Measurements from ENCODE around the gene PDPR. TPM values are rescaled to one million over a fixed set of nuclear protein-coding genes. Genes with fewer than 3 reads are reported as not detected.
A peak's percentile ranks its signal among the peaks of the same experiment; 100 is the strongest.
"Not testable (repeated sequence)": the region's sequence is repeated elsewhere in the genome, so short reads cannot be mapped to it uniquely, and the experiment has no call there.

Gene PDPR
- total and polyA plus RNA-seq, 2 of the 8 experiments (the other 6 are each of a cell fraction or from before 2014, with no cell fraction given) = 40.2 to 43.1 TPM

- CTCF ChIA-PET (ENCODE audit: partially characterized antibody); H3K27me3 ChIP-seq (replicated peaks in 1 of 4; ENCODE audit: control insufficient read depth in 3 of 4, extremely low read depth in 1 of 4, insufficient read depth in 3 of 4, low read length in 3 of 4); H2AFZ ChIP-seq (ENCODE audit: low read length); FAIRE-seq; H3K4me2 ChIP-seq (ENCODE audit: insufficient read depth in 1 of 2, low read depth in 2 of 2, low read length in 2 of 2); H3K79me2 ChIP-seq (ENCODE audit: control insufficient read depth in 1 of 2, insufficient read depth in 2 of 2, low read length in 2 of 2); H3K23ac ChIP-seq (ENCODE audit: insufficient read length); H2AK5ac ChIP-seq (ENCODE audit: low read depth, low read length); H3K36me3 ChIP-seq (ENCODE audit: control insufficient read depth in 2 of 4, insufficient read depth in 4 of 4, low read length in 3 of 4); H3K23me2 ChIP-seq (ENCODE audit: low read depth, low read length); H4K91ac ChIP-seq (replicated peaks; ENCODE audit: insufficient read length, low read length); H3K4ac ChIP-seq (replicated peaks; ENCODE audit: insufficient read length, low read depth, low read length); H3K56ac ChIP-seq (replicated peaks; ENCODE audit: insufficient read length, low read depth, low read length); H3K18ac ChIP-seq (ENCODE audit: extremely low read depth, low read length); H3K14ac ChIP-seq (ENCODE audit: insufficient read length); H3K9ac ChIP-seq (replicated peaks in 1 of 4; ENCODE audit: extremely low read depth in 1 of 4, low read depth in 3 of 4, low read length in 3 of 4); POLR2A ChIA-PET (ENCODE audit: partially characterized antibody); H3K4me3 ChIP-seq (ENCODE audit: extremely low read depth in 1 of 4, insufficient read depth in 2 of 4, low read depth in 3 of 4, low read length in 4 of 4); H3K27ac ChIP-seq (ENCODE audit: low read depth, low read length); H3K4me1 ChIP-seq (replicated peaks in 1 of 4; ENCODE audit: control insufficient read depth in 3 of 4, insufficient read depth in 4 of 4, low read length in 3 of 4); H2BK5ac ChIP-seq (ENCODE audit: low read depth, low read length); H4K20me1 ChIP-seq (replicated peaks in 1 of 2; ENCODE audit: control insufficient read depth in 1 of 2, insufficient read depth in 2 of 2, low read length in 2 of 2); H2BK120ac ChIP-seq (replicated peaks; ENCODE audit: low read depth, low read length); H2BK12ac ChIP-seq (ENCODE audit: low read depth, low read length); H2BK15ac ChIP-seq (ENCODE audit: low read length); H3K9me3 ChIP-seq (ENCODE audit: insufficient read depth in 2 of 2, low read depth in 1 of 2, low read length in 1 of 2); H4K8ac ChIP-seq (ENCODE audit: extremely low read depth, insufficient read depth, low read length); H4K5ac ChIP-seq (ENCODE audit: insufficient read length, low read depth, low read length); H3K79me1 ChIP-seq (ENCODE audit: low read depth, low read length); H2BK20ac ChIP-seq (ENCODE audit: low read length): not testable (repeated sequence)
- WGBS, 2 experiments (ENCODE audit: extremely low coverage in 1 of 2, insufficient coverage in 1 of 2, insufficient read length in 1 of 2, insufficient replicate concordance in 2 of 2, low coverage in 1 of 2, low lambda C conversion rate in 2 of 2, missing lambda C conversion rate in 1 of 2) = 67% methylated on average over 3 of the region's 7 CpGs; no CpG with 5 or more reads in 1 of the 2 experiments
- peak in 1 of 2 experiments; percentile 22 for DNase-seq (ENCODE audit: low read depth in 1 of 2, low spot score in 2 of 2)
These were observed 89.4 kb downstream of the PDPR start for GRCh38 chr16:70203508-70203907.

- POLR2A ChIA-PET (ENCODE audit: partially characterized antibody) = not testable (repeated sequence)
These were observed 89.9 kb downstream of the PDPR start for GRCh38 chr16:70204010-70204409.

More at GRCh38 chr16:70204010-70204409, 89.9 kb downstream of the PDPR start:
- H4K5ac ChIP-seq (ENCODE audit: insufficient read length, low read depth, low read length); H2BK12ac ChIP-seq (ENCODE audit: low read depth, low read length); H3K79me1 ChIP-seq (ENCODE audit: low read depth, low read length); H2BK5ac ChIP-seq (ENCODE audit: low read depth, low read length); H3K14ac ChIP-seq (ENCODE audit: insufficient read length); H3K9ac ChIP-seq (replicated peaks in 1 of 4; ENCODE audit: extremely low read depth in 1 of 4, low read depth in 3 of 4, low read length in 3 of 4); H2BK120ac ChIP-seq (replicated peaks; ENCODE audit: low read depth, low read length); CTCF ChIA-PET (ENCODE audit: partially characterized antibody); H3K79me2 ChIP-seq (ENCODE audit: control insufficient read depth in 1 of 2, insufficient read depth in 2 of 2, low read length in 2 of 2); H3K27me3 ChIP-seq (replicated peaks in 1 of 4; ENCODE audit: control insufficient read depth in 3 of 4, extremely low read depth in 1 of 4, insufficient read depth in 3 of 4, low read length in 3 of 4); H3K27ac ChIP-seq (ENCODE audit: low read depth, low read length); H2BK20ac ChIP-seq (ENCODE audit: low read length); H3K9me3 ChIP-seq (ENCODE audit: insufficient read depth in 2 of 2, low read depth in 1 of 2, low read length in 1 of 2); H3K36me3 ChIP-seq (ENCODE audit: control insufficient read depth in 2 of 4, insufficient read depth in 4 of 4, low read length in 3 of 4); H3K4me2 ChIP-seq (ENCODE audit: insufficient read depth in 1 of 2, low read depth in 2 of 2, low read length in 2 of 2); H2AK5ac ChIP-seq (ENCODE audit: low read depth, low read length); H2BK15ac ChIP-seq (ENCODE audit: low read length); H3K18ac ChIP-seq (ENCODE audit: extremely low read depth, low read length); H3K4ac ChIP-seq (replicated peaks; ENCODE audit: insufficient read length, low read depth, low read length); H3K4me1 ChIP-seq (replicated peaks in 1 of 4; ENCODE audit: control insufficient read depth in 3 of 4, insufficient read depth in 4 of 4, low read length in 3 of 4); FAIRE-seq; H3K23ac ChIP-seq (ENCODE audit: insufficient read length); H2AFZ ChIP-seq (ENCODE audit: low read length); H3K56ac ChIP-seq (replicated peaks; ENCODE audit: insufficient read length, low read depth, low read length); H4K91ac ChIP-seq (replicated peaks; ENCODE audit: insufficient read length, low read length); H4K8ac ChIP-seq (ENCODE audit: extremely low read depth, insufficient read depth, low read length); H3K4me3 ChIP-seq (ENCODE audit: extremely low read depth in 1 of 4, insufficient read depth in 2 of 4, low read depth in 3 of 4, low read length in 4 of 4); H4K20me1 ChIP-seq (replicated peaks in 1 of 2; ENCODE audit: control insufficient read depth in 1 of 2, insufficient read depth in 2 of 2, low read length in 2 of 2); H3K23me2 ChIP-seq (ENCODE audit: low read depth, low read length): not testable (repeated sequence)
- DNase-seq (ENCODE audit: low read depth in 1 of 2, low spot score in 2 of 2) = peak in 1 of 2 experiments; percentile 28
- WGBS, 2 experiments (ENCODE audit: extremely low coverage in 1 of 2, insufficient coverage in 1 of 2, insufficient read length in 1 of 2, insufficient replicate concordance in 2 of 2, low coverage in 1 of 2, low lambda C conversion rate in 2 of 2, missing lambda C conversion rate in 1 of 2) = 92% methylated on average over 18 of the region's 29 CpGs; no CpG with 5 or more reads in 1 of the 2 experiments
